ENCODE measurements around the gene GZMM.

- no peak for TF ChIP-seq EP300 (IDR thresholded peaks at IDR 0.05)
- TF ChIP-seq, protein P1, sequence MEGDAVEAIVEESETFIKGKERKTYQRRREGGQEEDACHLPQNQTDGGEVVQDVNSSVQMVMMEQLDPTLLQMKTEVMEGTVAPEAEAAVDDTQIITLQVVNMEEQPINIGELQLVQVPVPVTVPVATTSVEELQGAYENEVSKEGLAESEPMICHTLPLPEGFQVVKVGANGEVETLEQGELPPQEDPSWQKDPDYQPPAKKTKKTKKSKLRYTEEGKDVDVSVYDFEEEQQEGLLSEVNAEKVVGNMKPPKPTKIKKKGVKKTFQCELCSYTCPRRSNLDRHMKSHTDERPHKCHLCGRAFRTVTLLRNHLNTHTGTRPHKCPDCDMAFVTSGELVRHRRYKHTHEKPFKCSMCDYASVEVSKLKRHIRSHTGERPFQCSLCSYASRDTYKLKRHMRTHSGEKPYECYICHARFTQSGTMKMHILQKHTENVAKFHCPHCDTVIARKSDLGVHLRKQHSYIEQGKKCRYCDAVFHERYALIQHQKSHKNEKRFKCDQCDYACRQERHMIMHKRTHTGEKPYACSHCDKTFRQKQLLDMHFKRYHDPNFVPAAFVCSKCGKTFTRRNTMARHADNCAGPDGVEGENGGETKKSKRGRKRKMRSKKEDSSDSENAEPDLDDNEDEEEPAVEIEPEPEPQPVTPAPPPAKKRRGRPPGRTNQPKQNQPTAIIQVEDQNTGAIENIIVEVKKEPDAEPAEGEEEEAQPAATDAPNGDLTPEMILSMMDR (IDR thresholded peaks at IDR 0.05) = no peak
- TF ChIP-seq POLR2AphosphoS5 (IDR thresholded peaks at IDR 0.05) = no peak
These were observed 23.5 kb downstream of the GZMM start for GRCh38 chr19:567296-567900.
